GM21447 (cell line): ENCODE measurements around the gene DNAJB5.
A peak's percentile ranks its signal among the peaks of the same experiment; 100 is the strongest.
"Not testable (repeated sequence)": the region's sequence is repeated elsewhere in the genome, so short reads cannot be mapped to it uniquely, and the experiment has no call there.

Source experiments
- ATAC-seq: cut with Tn5 transposase; IDR thresholded peaks from one replicate; pipeline ENCODE4 v1.9.1; 2021; ENCODE audit not compliant: unreplicated experiment

Gene DNAJB5

DNA sequence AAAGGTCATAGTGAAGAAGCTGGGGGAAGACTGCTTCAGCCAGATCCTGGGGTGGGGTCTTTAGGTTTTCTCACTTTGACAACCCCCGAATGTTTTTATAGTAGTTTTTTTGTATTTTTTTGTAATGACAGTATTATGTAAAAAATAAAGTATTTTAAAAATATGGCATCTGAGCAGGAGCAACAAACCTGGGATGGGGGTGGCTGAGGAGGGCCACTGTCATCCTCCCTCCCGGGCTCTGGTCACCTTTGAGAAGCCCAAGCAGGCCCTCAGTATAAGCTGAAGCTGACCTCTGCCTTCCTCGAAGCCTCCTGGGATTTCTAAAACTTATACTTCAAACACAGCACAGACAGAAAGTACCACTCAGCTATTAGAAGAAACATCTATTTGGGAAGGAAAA, 8.7 kb downstream of the DNAJB5 start:
- no peak for ATAC-seq

DNA sequence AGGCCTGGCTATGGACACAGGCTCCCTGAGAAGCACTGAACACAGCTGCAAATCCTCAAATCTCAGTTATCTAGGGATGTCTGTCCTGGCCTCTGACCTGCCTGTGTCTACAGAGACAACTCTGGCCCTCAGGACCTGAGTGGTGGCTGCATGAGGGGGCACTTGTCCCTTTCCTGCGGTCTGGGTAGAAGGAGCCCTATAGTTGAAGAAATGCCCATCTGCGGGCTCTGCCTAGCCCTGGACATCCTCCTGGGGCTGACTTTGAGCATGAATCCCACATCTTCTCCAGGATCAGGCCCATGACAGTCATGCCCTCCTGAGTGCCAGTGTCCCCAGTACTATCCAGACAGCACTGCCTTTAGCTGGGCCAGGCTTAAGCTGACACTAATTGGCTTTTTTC, 10.0 kb downstream of the DNAJB5 start:
- no peak for ATAC-seq

DNA sequence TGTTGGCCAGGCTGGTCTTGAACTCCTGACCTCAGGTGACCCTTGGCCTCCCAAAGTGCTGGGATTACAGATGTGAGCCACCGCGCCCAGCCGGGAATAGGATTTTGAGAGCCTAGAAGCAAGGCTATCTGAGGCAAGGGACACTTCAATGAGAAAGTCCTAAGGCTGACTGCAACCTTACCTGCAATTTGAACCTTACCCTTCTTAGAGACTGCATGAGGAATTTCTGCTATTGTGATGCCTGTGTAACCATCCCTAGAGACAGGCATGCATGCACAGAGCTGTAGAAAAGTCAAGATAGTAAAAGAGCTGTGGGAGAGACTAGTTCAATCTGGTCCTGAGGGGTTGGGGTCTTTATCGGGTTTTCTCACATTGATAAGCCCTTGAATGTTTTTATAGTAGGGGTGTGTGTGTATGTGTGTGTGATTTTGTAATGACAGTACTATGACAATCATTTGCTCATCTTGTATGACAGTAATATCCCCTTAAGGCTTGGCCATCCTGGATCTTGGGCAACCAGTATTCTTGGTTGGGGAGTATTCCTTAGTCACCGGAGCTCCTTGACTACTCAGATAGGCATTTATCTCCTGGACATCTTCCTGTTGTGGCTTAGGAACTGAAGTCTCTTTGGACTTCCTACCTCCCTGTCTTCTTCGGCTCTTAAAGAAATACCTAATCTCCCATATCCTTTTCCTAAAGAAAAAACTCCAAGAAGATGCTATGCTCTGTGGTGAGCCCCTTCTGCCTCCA, 11.2 kb downstream of the DNAJB5 start:
- ATAC-seq = no peak

DNA sequence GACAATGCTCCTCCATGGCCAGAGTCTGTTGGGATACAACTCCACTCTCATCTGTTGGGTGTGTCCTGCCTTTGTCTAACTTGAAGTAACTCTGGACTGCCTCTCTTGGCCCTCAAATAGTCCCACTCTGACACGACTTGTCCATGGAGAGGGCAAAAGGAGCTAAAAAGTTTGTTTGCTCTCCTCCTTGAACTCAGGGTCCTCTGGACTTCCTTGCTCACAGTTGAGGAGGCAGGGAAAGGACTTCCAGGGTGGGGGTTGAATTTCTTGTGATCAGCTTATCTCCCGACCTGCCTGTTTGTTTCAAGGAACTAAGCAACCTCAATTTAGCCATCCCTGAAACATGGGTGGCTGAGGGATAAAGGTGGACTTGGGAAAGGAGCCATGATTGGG, 11.7 kb downstream of the DNAJB5 start:
- ATAC-seq = no peak

DNA sequence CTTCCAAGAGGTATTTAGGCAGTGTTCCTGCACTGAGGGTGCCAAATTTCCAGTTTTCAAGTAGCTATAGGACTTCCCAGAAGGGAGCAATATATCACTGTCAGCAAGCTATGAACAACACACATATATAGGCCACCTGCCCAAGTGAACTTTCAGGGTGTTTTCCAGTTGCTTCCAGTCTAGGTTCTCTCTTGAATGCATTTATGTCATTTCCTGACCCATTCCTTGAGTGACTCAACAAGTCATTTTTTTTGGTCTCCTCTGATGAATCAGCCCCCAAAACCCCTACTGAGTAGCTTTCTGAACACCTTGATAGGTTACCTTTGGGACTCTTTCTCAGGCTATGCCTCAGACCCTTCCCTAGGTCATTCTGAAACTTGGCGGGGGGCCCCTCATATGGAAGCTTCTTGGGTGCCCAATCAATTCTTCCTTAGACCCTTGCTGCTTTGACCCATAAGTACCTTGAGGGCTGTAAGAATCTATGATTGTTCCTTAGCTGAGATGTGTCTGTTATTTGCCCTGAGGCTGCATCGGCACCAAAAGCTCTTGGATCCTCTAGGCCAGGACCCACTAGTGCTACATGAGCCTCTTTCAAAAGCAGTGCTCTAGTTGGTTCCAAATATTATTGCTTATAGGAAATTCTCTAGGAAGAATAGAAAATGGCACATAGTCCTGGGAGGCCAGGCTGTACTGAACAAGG, 12.4 kb downstream of the DNAJB5 start:
- peak; percentile 81 for ATAC-seq

DNA sequence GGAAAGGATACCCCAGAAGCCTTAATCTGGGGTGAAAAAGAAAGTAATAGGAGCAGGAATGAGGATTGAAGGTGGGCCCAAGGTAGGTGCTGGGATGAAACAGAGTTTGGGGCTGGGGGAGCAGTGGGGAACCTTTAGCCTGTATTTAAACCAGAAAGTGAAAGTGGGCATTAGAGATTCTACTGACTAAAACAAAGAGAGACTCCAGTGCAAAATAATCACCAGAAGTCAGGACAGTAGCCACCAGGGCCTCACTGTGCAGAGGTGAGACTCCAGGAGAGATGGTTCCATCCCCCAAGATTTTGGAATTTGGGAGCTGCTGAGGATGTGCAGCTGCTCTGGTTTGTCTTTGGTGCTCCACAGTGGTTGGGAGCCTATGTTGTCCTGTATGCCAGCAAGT, 13.1 kb downstream of the DNAJB5 start:
- ATAC-seq = no peak

DNA sequence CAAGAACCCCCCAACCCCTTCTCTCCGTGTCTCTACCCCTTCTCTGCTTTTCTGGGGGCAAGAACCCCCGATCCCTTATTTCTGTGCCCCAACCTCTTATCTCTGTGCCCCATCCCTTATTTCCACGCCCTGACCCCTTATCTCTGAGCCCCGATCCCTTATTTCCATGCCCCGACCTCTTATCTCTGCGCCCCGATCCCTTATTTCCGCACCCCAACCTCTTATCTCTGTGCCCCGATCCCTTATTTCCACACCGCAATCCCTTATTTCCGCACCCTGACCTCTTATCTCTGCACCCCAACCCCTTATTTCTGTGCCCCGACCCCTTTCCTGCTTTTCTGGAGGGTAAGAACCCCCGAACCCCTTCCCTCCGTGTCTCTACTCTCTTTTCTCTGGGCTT, 14.8 kb downstream of the DNAJB5 start:
- not testable (repeated sequence) for ATAC-seq

DNA sequence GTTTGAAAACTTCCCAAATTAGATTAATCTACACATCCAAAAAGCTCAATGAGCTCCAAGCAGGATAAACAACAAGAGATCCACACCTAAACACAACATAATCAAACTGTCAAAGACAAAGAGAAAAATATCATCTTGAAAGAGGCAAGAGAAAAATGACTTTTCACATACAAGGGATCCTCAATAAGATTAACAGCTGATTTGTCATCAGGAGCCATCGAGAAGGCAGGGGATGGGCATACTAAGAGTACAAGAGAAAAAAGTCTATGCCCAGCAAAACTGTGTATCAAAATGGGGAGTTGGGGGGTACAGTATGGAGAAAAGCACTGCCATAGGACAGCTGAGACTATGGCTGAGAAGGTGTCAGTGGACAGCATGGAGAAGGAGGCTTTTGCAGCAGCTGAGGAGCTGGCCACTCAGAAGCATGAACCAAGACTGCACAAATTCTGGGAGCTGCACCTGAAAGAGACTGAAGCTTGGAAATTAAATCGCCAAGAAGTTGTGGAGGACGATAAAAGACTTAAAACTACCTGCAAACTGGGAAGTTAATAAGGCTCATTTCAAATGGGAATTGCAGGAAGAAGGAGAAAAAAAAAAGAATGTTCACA, 20.9 kb downstream of the DNAJB5 start:
- ATAC-seq = no peak

DNA sequence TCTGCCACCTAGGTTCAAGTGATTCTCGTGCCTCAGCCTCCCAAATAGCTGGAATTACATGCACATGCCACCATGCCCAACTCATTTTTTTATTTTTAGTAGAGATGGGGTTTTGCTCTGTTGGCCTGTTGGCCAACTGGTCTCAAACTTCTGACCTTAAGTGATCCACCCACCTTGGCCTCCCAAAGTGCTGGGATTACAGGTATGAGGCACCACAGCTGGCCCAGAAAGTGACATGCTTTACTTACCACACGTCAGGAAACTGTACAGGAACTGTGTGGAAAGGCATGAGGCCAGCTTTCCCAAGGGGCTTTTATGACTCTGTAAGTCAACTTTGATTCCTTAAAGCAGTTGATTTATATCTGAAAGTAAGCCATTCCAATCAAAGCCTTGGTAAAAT, 25.0 kb downstream of the DNAJB5 start:
- no peak for ATAC-seq

DNA sequence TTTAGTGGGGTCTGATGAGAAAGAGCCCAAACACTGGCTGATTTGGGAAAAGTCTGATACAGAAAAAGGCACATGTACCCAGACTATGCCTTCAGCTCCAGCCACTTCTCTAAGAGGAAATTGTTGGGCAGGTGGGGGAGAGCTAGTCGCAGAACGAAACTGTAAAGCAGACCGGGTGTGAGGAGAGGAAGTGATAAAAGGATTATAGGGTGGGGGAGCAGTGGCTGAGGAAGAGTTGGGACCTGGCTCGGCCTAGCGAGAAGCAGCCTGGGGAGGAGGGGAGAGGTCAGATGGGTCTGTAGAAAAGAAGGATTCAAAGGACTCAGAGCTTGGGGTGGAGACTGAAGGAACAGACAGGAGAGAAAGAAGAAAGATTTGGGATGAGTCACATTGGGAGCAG, 33.9 kb downstream of the DNAJB5 start:
- not testable (repeated sequence) for ATAC-seq

DNA sequence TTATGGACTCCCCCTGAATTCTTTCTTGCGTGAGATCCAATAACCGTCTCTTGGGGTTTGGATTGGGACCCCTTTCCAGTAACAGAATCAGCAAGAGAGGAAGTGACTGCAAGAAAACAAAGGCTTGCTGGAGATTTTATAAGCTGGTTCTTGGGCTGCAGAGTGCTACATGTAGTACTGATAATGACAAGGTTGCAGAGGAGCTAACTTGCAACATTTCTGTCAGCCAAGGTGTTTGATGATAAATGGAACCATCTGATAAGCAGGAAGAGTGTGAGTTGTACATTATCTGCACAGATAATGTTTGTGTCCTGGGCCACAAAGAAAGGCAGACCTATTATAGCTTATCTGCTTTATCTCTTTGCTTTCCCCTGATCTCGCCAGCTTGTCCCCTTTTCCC, 37.1 kb downstream of the DNAJB5 start:
- ATAC-seq = no peak

DNA sequence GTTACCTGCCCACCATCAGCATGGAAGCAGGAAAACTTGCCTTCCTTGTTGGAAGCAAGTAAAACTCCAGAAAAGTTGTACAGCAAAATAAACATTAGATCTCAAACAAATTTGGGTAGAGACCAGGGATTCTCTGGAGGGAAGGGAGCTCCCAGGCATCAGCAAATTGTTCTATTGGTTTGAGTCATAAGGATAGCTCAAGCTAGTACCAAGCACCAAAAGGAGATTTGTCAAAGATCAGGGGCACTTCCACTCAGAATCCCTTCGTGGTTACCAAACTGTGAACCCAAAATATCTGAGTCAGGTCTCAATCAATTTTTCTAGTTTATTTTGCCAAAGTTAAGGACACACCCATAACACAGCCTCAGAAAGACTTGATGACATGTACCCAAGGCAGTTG, 37.8 kb downstream of the DNAJB5 start:
- no peak for ATAC-seq

DNA sequence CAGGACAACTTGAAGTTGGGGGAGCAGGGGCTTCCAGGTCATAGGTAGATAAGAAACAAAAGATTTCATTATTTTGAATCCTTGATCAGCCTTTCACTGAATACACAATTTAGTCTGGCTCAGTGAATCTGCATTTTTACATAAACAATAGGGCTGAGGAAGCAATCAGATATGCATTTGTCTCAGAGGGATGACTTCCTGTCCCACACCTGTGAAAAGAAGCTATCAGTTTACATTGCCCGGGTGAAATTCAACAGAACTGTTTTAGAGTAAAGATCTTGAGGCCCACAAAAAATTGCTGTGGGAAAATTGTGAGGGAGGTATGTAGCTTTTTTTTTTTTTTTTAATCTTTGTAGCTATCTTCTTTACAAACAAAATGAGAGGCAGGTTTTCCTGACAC, 38.3 kb downstream of the DNAJB5 start:
- ATAC-seq = no peak

DNA sequence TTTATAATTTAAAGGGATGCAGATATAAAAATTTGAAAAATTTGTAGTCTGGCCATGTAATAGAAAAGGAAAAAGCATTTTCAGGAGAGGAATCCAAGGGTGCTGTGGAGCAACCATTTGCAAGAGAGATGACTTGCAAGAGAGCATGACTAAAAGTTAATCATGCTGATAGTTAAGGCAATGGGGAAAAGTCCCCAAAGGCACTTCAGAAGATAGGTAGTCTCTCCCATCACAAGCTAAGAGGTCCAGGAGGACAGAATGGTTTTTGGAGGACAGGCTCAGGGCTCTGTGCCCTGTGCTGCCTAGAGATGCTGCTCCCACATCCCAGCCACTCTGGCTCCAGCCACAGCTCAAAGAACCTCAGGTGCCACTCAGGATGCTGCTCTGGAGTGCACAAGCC, 38.8 kb downstream of the DNAJB5 start:
- ATAC-seq = no peak

DNA sequence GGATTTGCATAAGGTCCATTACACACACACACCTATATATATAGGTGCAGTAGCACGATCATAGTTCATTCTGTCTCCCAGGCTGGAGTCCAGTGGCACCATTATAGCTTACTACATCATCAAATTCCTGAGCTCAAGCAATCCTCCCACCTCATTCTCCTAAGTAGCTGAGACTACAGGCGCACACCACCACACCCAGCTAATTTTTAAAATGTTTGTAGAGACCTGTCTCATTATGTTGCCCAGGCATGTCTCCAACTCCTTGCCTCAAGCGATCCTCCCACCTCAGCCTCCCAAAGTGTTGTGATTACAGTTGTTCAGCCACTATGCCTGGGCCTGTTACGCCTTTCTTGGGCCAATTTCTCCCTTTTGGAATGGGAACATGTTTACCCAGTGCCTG, 39.7 kb downstream of the DNAJB5 start:
- no peak for ATAC-seq

DNA sequence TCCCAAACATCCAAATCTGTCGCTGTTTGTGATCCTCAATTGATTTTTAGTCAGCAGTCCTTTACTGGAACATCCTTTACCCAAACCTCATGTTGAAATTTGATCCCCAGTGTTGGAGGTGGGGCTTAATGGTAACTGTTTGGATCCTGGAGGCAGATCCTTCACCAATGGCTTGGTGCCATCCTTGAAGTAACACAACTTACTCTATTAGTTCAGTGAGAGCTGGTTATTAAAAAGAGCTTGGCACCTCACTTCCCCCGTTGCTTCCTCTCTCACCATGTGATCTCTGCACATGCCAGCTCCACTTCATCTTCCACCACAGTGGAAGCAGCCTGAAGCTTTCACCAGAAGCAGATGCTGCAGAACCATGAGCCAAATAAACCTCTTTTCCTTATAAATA, 40.3 kb downstream of the DNAJB5 start:
- no peak for ATAC-seq

DNA sequence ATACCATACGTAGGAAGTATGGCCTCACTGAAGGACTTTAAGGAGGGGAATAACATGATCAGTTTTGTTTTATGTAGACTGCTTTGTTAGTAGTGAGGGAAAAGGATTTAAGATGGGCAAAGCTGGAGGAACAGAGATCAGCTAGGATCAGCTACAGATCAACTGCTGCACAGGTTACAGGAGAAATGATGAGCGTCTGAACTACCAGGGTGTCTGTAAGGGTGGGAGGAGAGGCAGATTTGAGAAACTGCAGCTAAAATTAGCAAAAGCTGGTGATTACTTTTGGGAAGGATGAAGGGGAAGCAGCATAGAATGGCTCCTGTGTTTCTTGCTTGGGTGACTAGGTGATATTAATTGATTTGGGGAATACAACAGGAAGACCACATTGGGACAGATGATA, 43.6 kb downstream of the DNAJB5 start:
- ATAC-seq = no peak

DNA sequence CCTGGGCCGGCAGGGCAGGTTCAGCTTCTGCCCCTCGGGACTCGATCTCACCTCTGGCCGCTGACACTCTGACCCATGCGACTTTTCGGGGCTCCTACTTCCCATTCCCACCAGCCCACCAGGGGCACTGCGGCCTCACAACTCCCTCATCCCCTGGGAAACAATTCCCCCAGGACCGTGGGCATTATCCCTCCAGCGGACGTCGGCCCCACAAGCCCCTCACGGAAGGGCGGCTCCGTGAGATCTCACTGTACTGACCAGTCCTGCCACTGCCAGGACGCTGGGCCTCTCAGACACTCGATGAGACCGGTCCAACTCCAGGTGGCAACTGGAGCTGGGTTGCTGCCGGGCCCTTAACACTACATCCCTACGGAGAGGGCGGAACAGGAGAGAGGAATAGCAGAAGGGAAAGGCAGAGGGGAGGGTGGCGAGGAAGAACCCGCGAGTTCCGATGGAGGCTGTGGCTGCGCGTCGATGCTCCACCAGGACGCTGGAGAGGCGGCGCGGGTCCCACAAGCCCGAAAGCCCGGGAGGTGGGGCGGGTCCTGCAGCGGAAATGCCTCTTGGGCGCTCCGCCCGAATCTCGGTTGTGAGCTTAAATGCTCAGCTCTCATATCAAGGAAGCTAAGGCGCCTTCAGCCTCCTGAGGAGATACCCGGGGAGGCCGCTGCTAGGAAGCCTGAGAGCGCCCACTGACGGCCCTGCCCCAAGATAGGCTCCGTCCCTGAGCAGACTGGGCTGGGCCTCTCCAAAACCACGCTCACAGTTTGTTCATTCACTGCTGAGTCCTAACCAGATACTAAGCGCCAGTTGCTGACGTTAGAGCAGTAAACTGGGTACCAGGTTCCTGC, 46.5 kb downstream of the DNAJB5 start:
- no peak for ATAC-seq

DNA sequence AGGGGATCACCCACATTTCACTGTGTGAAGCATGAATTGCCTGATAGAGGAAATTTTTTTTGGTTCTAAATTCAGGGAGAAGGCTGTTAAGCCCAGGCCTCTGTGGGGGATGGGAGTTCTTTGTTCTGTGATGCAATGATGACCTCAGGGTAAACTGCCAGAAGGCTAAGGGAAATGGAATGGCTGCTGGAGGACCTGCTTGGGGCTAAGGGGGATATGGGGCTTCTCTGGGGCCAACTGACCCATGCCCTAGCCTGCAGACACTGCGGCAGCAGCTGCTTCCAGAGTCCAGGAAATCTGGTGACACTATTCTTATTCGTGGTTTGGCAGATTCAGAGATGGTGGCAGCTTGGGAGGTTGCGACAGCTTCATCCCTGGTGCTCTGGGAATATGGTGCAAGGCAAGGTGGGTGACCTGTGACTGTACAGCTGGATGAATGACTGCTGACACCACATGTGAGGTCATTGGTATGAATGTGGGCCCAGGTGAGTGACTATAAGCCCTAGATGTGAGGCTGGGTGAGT, 52.6 kb downstream of the DNAJB5 start:
- ATAC-seq = no peak

DNA sequence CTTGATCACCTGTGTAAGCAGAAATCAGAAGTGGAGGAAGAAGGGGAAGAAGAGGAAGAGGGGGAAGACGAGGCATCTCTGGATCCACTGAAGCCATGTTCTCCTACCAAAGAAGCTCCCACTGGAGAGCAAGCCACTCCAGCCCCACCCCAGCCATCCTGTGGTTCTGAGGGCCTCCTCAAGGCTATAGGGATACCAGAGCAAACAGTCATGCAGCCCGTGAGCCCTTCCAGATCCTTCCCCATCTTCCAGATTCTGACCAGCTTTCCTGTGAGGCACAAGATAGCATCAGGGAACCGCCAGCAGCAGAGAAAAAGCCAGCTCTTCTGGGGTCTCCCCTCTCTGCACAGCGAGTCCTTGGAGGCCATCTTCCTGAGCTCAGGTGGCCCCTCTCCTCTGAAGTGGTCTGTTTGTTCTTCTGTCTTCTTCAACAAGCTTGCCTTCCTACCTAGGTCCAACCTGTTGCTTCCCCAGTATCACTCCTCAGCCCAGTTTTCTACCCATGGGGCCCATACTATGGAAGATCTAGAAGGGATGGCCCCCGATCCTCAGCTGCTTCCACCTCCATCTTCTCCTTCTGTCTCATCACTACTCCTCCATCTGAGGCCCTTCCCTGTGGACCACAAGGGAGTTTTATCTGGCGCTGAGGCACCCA, 53.5 kb downstream of the DNAJB5 start:
- ATAC-seq = no peak

DNA sequence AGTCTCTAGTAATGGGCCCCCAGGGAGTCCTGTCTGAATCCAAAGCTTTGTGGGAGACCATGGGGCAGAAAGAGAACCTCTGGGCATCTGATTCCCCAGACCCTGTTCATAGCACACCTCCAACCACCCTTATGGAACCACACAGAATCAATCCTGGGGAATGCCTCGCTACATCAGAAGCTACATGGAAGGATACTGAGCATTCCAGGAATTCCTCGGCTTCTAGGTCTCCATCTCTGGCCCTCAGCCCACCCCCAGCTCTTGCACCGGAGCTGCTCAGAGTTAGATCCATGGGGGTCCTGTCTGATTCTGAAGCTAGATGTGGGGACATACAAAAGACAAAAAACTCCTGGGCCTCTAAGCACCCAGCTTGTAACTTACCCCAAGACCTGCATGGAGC, 54.5 kb downstream of the DNAJB5 start:
- ATAC-seq = no peak
